Right ventricle myocardium inferior (tissue), 1 donor: ENCODE data around the gene MALRD1. TPM values are rescaled to one million over a fixed set of nuclear protein-coding genes. Genes with fewer than 3 reads are reported as not detected.

Source experiments
- ATAC-seq: fragments of 200-7000 bp; cut with Tn5 transposase; one replicate; pipeline ENCODE4 v1.9.1; 2020; ENCODE audit warnings: mild to moderate bottlenecking, moderate library complexity
- DNase-seq: peaks from one replicate; pipeline ENCODE4 v3.0.0; 2021; ENCODE audit errors: missing footprints
- intact Hi-C: fragments of 100-400 bp; cut with DNase I; formaldehyde crosslinking; loops from one replicate; pipeline ENCODE4 v1.11.0; 2022
- total RNA-seq: library from RNA; stranded (reverse); fragmentation: NEBNext Ultra II Directional; extraction: Animal tissue kit (Norgen Biotek cat#: 25700); gene quantifications from one replicate; pipeline ENCODE4 v1.2.1, GENCODE V29; 2021
- donor health status: DM: no; HTN: yes; CAD: no; lungs with severe emphysema.

MALRD1 gene
- total RNA-seq, 1 donor from 2014 or later = 1.1 TPM

- intact Hi-C loops = no loop called here
- ATAC-seq (no peak), DNase-seq (no peak)
Observed at GRCh38 chr10:19772972-19773371, 724.4 kb downstream of the MALRD1 start.

DNA sequence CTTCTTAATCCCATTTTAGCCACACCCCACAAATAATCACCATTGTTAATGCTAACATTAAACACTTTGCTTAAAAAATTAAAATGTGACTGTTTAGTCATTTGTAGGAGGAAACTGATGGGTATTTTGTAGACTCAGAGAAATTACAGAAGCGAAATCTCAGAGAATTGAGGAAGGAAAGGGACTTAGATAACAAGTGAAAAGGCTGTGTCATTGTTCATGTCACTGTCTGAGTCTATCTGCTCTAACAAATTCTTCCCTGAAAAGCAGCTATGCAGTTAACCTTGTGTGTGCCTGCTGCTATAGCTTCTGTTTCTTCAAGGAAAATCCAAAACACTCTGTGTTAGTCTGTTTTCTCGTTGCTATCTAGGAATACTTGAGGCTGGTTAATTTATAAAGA lies 726.7 kb downstream of the MALRD1 start:
- intact Hi-C loops = no loop called here
- ATAC-seq (no peak), DNase-seq (no peak)

DNA sequence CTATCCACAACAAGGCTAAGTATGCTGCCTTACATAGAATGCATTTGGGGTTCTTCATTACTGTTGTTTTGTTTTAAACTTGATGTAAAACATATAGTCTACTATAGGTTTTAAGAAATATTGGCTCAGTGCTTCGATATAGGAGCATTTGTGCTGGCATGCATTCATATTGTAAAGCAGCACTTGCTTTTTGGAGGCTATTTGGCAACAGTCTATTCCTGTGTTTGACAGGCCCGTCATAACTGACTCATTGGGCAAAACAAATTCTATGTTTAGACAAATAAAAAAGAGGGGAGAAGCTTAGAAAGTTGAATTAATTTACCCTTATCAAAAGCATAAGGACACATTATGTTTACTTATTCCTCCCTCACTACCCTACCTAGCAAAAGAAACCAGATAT lies 729.2 kb downstream of the MALRD1 start:
- DNase-seq (no peak), ATAC-seq (no peak)
- intact Hi-C loops = no loop called here

GRCh38 chr10:19778996-19779395 lies 730.4 kb downstream of the MALRD1 start:
- intact Hi-C loops = no loop called here
- no peak for DNase-seq
- ATAC-seq = no peak

DNA sequence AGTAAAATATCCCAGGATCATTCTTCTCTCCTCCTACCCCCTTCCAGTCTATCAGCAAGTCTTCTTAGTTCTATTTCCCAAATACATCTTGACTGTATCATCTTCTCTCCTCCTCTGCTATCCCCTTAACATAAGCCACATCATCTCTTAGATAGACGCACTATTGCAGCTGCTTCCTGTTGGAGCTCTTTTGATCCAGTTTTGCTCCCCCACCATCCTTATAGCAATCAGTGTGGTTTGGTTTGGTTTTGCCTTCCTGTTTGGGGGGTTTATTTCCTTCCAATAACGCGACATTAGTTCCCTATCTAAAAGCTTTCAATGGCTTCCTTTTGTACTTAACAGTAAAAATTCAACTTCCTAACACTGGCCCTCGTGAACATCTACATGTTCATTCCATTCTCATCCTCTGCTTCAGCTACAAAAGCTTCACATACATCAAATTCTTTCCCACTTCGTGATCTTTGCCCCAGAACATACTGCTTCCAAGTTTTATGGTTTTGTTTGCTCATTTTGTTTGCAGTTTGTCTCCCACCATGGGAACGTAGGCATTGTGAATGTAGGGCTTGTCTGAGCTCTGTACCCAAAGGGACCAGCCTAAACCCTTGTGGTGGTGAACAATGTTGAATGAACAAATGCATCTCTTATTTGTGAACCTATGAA lies 734.0 kb downstream of the MALRD1 start:
- intact Hi-C loops = no loop called here
- no peak for DNase-seq
- no peak for ATAC-seq

DNA sequence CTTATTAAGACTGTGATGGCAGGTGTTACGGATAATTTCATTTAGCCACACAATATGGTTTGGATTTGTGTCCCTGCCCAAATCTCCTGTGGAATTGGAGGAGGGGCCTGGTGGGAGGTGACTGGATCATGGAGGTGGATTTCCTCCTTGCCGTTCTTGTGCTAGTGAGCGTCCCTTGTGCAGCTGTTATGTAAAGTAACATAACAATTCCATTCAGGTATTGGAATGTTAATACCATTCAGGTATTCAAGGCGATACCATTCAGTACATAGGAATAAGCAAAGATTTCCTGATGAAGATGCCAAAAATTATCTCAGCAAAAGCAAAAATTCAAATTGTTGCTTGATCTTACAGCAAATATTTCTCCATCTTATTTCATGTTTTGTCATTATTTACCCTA lies 735.1 kb downstream of the MALRD1 start:
- ATAC-seq (no peak), DNase-seq (no peak)
- intact Hi-C loops = no loop called here
